Activated gamma-delta T cell treated with Interleukin-2 at 50 U/mL for 16 hours (primary cell): ENCODE results near the gene PROX2.
A peak's percentile ranks its signal among the peaks of the same experiment; 100 is the strongest.

Experiments
- DNase-seq: peaks from one replicate; pipeline ENCODE4 v3.0.0-alpha.2; 2020

PROX2 gene

DNA sequence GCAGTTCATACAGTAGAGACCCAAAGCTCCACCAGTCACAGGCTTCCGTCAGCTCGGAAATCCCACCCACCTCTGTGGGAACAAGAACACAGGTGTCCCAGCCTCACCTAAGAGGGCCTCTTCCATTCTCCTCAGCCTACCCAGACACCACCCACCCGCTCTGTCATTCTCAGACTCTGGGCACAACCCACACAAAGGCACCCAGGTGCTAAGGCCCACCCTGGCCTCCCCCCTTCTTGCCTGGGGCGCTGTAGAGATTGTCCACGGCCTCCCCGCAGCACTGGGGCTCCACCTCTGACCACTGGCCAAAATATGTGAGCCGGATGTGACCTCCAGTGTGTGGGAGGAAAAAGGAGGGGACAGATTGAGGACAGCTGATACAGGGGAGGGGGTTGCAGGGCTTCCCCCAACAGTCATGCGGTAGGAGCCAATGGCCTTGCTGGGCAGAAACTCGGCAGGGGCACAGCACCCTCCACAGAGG is 33.0 kb upstream of the PROX2 start:
- no peak for DNase-seq

DNA sequence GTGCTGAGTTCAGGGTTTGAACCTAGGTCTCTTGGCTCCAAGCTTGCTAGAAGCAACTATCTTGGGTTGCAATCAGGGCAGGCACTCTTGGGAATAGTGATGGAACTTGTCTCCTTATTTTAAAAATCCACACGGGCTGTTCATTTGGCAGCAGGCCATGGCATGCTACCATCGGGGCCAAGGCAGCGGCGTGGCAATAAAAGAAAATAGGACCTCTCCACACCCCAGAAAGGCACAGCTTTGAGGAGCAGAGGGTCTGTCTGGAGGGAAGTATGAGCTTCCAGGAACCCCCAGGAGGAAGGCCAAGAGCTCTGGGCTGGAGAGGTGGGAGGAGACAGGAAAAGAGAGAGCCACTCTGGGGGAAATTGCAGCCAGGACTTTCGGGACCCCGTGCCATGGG is 31.8 kb upstream of the PROX2 start:
- no peak for DNase-seq

DNA sequence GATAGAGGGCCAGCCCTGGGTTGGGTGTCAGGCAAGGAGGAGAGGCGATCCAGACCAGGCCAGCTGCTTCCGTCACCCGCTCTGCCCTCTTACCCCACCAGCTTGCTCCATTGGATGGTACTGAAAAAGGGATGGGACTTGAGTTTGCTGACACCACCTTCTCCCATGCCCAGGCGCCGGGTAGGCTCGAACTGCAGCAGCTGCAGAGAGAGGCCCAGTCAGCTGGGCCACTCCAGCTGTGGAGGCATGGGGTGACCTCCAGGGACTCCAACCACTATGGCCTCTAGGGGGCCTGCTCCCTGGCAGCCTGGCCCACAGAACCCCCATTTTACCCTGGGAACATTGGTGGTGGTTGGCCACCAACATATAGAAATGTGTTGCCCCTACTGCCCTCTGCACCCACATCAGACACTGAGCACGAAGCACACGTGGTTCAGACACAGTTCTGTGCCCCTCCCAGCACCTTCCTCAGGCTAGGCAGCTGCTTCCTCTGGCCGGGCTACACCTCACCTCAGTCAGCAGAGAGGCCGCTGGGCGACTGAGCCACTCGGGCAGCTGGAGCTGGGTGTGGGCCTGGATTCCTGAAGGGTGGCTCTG is 31.1 kb upstream of the PROX2 start:
- DNase-seq = no peak

DNA sequence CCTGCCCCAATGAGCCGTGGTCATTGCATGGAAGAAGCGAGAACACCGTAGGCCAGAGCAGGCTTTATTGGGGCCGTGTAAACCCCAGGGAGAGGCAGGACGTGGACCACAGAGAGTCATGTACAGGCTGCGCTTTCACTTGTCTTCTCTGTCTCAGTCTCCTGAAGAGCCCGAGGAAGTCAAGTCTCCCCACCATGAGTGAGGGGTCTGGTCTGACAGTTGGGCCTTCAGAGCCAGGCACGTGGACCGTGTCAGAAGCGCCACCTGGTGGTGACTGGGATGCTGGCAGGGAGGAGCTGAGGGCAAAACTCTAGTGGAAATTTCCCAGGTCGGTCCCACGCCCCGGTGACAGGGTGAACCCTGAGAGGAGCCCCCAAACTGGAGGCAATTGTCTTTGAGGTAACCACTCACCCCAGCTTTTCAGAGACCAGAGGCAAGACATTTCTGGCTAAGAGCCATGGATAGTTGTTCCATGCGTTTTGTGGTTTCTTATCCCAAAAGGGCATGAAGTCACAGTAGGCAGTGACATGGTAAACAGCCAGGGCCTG is 29.7 kb upstream of the PROX2 start:
- peak; percentile 81 for DNase-seq

DNA sequence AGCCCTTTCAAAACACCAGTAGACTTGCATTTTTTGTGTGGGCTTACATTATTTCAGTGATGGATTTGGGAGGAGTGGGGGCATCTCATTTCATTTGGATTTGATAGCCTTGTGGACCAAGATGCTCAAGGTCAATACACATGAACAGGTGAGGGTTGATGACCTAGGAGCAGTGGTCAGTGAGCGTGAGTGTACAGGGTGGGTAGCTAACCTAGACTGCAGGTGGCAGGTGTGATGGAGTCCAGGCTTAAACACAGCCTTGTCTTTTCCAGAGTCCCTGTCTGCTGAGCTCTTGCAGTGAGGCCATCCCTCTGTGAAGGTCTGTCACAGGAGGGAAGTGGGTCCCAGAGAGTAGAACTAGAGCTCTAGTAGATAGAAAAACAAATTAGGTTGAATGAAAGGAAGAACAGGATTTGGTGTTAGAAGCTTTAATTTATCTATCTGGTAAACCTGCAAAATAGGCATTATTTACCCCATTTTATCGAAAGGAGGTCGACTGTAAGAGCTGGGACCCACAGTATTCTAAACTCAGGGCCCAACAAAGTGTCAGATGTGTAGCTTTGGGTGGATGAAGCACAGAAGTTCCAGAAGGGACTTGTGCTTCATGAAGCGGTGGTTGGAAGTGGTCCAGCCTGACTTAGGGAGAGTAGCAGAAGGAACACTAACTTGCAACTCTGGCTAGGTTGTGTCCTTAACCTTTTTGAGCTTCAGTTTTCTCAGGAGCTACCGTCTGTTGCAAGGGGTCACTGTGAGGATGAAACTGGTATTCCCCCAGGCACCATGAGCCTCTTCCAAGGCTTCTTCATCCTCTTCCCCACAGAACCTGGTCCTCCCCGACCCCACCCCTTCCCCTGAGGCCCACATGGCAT is 28.9 kb upstream of the PROX2 start:
- DNase-seq = no peak

DNA sequence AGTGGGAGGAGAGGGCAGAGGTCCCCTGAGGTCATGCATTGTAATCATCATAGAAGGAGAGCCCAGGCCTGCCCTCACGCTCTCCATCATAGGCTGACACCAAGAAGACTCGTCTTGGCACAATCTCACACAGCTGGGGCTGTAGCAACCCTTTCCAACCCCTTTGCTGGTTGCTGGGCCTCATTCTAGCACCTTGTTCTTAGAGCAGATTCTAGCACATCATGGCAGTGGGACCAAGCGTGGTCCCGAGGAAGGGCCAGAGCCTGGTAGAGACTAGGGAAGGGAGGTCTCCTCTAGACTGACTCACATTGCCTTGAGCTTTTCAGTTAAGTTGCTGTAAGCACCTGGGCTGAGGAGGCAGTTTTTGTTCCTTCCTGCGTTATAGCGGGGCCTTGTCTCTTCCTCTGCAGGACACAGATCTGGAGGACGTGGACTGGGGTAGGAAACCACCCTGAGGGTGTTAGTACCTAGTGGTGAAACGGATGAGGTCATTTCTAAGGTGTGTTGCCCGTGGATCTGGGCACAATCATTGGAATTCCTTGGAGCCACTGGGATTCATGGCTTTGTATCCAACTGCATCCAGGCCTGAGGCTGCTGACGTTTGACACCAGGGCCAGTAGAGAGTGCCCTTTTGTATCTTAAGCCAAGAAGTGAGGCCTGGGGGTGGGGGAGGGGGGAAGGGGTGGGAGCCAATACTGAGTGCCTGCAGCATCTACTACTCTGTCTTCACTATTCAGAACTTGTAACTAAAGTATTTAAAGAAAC is 27.2 kb upstream of the PROX2 start:
- DNase-seq = no peak

DNA sequence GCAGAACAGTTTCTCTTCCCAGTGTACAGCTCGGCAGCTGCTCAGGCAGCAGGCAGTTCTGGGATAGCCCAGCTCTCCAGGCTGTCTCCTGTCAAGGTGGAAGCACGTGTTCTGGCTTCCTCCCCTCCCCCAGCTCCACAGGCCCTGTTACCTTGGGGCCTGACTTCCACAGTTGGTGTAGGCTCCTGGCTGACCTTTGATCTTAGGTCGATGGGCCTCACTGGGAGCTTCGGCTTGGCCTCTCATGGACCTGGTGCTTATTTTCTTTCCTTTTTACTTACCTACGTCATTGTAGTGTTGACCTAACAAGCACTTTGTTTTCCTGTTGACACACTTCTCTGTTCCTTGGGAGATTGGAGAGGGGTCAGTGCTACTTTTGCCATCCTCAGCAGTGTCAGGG is 22.7 kb upstream of the PROX2 start:
- no peak for DNase-seq

DNA sequence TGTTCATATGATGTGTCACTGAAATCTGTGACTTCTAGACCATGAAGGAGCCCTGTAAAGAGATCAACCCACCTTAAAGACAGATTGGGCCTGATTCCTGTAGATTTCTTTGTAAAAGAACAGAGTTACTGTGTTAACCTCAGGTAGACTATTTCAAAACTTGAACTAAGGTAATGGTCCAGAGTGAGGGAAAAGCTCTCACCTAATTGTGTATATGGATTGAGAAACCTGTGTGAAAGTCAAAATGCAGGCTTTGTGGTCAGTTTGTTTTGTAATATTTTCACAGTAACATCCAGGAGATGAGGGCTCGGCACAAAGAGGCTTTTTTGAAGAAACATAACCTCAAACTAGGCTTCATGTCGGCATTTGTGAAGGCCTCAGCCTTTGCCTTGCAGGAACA is 22.1 kb upstream of the PROX2 start:
- DNase-seq = no peak

DNA sequence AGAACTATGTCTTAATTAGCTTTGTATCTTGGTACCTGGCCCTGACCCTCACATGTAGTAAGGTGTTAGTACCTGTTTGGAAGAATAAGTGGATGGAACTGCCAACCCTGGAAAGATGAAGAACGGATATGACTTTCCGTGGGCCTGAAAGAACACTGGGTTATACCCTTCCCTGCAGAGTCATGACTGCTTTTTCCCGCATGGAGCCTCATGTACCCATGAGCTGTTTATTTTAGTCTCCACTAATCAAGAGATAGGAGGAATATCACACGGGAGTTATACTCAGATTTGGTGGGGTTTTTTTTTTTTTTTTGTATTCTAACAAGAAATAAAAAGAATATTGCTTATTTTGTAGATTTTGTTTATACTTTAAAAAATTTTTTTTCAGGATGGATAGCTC is 21.7 kb upstream of the PROX2 start:
- DNase-seq = no peak

DNA sequence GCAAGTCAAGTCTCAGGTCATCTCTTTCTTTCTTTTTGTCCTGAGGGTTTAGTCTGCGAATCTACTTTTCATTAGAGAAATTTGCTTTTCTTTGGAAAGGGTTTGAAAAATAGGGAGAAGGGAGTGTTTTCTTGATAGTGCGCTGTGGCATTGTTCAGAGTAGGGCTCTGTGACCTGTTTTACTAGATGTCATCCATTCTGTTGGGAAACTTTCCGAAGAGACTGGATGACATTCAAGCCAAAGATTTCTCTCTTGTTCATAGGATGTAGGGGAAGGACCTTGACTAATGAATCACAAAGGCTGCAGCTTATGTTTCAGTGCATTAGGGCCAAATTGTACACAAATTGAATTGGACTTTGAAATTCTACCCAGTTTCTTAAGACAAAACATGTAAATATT is 20.5 kb upstream of the PROX2 start:
- no peak for DNase-seq

DNA sequence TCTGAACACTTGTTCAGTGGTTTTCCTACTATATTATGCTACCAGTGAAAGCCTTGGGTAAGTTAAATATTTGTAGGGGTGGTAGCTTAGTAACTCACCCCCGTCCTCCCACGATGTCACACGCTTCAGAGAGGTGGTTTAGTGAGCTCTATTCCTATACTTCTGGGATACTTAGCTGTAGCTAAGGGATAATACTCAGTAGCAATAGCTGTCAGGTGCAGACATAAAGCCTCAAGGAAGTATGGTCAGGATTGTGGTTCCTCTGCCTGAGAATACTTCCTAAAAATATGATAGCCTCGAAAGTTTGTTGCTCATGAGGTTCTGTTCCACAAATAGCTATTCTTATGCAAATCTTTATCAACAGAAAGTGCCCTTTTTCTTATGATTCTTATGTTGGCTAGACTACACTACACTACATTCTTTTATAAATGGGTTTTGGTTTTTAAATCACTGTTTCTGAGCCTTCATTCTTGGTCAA is 17.7 kb upstream of the PROX2 start:
- DNase-seq = no peak

DNA sequence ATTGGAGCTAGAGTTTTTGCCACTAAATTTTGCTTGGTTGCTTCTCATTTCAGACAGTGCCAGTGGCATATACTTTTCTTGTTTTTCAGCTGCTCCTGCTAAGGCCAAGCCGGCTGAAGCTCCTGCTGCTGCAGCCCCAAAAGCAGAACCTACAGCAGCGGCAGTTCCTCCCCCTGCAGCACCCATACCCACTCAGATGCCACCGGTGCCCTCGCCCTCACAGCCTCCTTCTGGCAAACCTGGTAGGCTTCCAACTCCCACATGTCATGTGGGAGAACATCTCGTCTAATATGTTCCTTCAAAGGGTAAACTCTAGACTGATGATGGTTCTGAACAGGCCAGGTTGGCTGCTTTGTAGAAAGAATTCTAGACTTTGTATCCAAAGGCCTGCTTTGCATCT is 16.8 kb upstream of the PROX2 start:
- no peak for DNase-seq

DNA sequence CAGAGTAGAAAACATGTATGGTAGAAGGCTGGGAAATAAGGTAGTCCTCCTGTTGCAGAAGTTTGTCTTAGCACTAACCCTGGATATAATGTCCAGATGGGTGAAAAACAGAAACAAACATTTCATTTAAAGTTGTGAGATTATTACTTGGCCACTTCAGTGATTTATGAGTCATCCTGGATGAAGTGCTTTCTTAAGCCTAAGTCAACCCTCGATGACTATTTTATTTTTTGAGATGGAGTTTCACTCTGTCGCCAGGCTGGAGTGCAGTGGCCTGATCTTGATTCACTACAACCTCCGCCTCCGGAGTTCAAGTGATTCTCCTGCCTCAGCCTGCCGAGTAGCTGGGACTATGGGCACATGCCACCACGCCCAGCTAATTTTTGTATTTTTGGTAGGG is 15.9 kb upstream of the PROX2 start:
- no peak for DNase-seq

DNA sequence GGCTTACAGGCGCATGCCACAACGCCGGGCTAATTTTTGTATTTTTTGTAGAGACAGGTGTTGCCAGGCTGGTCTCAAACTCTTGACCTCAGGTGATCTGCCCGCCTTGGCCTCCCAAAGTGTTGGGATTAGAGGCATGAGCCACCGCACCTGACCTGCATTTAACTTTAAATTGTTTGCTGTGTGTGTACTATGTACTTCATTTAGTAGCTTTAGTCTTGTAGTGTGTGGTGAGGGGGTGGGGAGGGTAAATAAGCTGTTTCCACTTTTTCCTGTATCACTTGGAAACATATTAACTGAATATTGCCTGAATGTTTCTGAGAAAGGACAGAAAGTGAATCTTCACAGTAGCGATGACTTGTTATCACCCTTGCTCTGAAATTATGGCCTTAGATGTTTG is 14.3 kb upstream of the PROX2 start:
- DNase-seq = no peak

DNA sequence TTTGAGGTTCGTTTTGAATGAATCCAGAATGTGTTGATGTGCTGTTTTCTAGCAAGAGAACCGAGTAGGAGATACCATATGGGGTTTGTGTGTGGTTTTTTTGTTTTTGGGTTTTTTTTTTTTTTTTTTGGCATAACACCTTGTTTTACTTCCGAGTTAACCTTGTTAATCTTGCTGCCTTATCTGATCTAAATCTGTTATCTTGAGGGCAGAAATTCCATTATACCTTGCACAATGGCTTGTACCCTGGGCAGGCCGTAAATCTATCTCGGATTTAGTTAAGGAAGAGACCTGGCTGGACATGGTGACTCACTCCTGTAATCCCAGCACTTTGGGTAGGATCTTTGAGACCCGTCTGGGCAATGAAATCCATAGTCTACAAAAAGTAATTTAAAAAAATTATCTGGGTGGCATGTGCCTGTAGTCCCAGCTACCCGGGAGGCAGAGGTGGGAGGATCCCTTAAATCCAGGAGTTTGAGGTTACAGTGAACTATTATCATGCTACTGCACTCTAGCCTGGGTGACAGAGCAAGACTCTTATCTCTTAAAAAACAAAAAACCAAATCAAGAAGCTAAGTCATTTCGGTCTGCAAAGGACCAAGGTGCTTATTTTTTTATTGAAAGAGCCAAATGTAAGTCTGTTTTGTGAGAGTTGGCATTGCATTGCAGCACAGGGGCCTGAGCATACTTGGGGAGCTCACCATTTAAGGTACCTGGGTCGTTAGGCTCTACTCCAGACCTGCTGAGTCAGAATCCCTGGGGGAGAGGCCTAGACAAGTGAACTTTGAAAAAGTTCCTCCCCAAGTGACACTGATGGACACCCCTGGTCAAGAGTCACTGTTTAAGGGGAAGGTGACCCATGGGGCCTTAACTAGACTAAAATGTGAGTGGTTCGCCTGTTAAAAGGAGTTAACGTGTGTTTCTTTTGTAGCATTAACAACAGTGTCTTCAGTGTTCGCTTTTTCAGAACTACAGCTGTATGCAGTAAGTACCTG is 12.5 kb upstream of the PROX2 start:
- no peak for DNase-seq

DNA sequence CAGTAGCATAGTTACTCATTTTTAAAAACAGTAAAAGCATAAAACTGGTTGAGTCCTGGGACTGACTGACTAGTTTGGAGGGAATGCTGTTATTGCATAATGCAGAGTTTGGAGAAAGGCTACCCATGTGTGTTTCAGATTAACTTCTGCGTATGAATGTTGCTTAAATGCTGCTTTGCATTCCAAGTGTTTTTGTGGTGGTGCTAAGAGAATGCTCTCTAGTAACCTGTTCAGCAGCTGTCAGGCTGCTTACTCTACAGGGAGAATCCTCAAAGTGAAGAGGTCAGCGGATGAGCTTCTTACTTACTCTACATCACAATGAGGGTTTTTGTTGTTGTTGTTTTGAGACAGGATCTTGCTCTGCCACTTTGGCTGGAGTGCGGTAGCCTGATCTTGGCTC is 10.1 kb upstream of the PROX2 start:
- DNase-seq = no peak

DNA sequence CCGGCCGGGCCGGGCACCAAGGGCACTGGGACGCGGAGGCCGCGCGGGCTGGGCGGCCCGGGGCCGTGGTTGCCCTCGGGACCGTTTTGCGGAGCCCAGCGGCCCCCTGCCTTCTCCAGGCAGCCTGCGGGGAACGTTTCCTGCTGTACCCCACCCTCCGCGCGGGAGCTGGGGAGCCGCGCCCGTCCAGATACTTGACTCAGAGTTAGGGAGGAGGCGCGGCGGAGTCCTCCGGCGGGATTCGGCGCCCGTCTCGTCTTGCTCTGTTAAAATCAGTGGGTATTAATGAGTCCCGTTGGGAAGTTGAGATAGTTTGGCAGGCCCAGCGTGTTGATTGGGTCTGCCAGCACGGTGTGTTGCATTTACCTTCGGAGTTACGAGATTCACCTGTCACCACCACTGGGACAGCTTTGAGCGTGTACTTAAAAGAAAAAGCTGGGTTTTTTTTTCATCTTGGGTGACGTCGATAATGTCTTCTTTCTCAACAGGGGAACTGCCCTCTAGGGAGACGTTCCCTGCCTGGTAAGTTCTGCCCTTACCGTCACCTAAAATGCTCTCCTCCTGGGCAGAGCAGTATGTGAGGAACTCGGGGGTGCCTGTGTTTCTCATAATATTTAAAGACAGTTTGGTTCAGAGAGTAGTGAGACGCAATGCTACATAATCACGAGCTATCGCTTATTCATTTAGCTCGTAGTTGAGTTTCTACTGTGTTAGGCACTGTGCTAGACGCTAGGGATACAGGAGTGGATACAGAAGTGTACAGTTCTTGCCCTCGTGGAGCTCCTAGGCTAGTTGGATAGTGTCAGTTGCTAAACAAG is 6.4 kb upstream of the PROX2 start:
- peak; percentile 43 for DNase-seq

DNA sequence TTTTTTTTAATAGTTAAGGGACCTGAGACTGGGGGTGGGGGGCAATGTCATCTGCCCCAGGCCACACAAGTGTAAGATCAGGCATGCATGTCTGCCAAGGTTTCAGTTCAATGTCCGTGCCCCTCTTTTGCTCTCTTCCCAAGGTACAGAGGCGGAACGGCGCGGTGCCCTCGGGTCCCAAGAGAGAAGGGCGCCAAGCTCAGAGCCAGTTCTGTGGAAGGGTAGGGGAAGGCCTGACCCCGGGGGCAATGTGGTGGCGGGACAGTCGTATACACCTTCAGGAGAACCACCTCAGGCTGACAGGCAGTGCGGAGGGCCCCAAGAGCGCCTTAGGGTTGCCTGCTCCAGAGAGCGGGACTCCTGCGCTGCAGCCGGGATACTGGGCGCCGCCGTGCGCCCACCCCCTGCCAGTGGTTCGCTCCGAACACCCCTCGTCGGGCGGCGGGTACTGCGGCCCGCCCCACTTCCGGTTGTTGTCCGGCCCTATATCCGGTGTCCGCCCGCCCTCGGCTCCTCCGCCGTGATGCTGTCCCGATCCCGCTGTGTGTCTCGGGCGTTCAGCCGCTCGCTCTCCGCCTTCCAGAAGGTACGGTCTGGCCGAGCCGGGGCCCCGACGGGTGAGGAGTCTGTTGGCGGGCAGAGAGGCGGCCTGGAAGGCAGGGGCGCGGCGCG is 5.6 kb upstream of the PROX2 start, which contains the start of gene DLST:
Gene DLST (plus strand): TSS at position 486 of the 672 bp plus-strand sequence. CDS start 38 bp downstream, at position 524.
- peak; percentile 83 for DNase-seq

DNA sequence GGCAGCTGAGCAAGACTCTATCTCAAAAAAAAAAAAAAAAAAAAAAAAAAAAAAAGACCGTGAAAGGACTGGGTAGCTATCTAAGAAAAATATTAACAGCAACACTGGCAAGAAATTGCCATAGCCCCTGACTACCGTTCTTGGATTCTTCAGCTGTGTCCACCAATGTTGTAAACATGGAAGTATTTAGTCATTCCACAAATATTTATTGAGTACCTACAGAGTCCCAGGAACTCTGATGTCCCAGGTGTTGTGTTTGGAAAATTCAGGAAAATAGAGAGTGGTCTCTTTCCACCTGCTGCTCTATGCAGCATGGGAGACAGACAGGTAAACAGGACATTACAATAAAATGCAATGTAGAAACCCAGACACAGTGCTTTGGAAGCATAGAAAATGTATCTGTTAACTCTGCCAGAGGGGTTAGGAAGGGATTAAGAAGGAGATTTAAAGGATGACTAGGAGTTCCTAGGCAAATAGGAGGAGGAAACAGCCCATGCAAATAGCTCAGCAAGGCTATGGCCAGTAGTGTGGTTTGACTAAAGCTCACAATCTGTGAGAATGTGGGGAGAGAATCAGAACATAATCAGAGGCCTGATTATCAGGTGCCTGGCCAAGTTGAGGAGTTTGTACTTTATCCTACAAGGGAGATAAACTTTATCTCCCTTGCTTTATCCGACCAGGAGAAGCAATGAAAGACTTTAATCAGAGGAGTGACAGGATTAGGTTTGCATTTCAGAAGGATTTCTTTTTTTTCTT is 3.7 kb upstream of the PROX2 start:
- no peak for DNase-seq

DNA sequence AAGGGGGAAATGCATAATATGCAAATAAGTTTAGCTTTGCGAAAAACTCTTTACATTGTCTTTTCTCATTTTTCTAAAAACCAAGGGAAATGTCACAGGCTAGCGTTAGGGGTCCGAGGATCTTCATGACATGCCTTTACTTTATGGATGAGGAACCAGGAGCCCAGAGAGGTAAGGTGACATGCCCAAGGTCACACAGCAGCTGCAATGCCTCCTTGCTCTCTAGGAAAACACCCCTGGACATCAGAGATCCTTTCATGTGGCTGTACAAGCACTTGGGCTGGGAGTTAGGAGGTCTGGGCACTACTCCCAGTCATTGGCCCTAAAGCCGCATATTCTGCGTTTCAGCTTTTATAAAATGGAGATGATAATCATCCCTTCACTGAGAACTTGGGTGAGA is 741 bp downstream of the PROX2 start:
- DNase-seq = no peak
